ENCODE data around the gene MYL4. TPM values are rescaled to one million over a fixed set of nuclear protein-coding genes. Genes with fewer than 3 reads are reported as not detected.

MYL4 gene
- total and polyA plus RNA-seq, 2 of the 8 experiments (the other 6 are each of a cell fraction or from before 2014, with no cell fraction given) = 0.12 TPM; not detected in 1

DNA sequence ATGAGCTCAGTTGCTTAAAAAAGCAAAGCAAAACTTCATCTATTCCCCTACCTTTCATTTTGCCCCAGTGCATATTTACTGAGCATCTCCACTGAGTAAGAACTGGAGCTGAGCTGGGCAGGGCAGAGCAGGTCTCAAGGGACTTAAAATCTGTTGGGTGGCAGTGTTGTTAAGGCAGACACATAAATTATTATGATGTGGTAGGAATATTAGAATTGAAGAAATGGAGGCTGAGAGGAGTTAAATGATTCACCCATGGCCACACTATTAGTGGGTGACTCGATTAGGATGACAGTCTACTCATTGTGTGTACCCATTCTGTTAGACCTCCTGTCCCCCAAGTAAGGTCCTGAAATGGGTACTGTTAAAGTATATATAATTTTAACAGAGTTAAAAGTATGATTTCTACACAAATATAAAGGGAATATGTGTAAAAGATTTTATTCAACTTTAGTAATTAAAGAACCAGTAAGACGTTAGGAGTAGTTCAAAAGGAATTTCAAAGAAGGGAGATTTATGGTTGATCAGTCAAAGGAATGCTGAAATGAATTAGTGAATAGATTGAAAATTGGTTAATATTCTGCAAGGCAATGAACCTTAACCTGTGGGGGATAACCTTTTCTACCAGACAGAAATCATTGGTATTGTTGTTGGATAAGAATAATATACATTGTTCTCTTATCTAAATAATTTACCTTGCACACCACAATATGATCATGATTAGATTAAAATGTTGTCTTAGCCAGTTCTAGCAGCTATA lies 62.0 kb downstream of the MYL4 start:
- H2BK20ac ChIP-seq (ENCODE audit: low read length) = no peak overlapping the region
- H3K4me1 ChIP-seq (replicated peaks in 1 of 4; ENCODE audit: control insufficient read depth in 3 of 4, insufficient read depth in 4 of 4, low read length in 3 of 4) = peaks cover 1 to 13% (median 7%) of the 10 kb centered on the region in 4 experiments
- H3K18ac ChIP-seq (ENCODE audit: extremely low read depth, low read length) = no peak overlapping the region
- H2BK15ac ChIP-seq (ENCODE audit: low read length) = no peak overlapping the region
- H3K27ac ChIP-seq (ENCODE audit: low read depth, low read length) = no peak overlapping the region
- H4K20me1 ChIP-seq (replicated peaks in 1 of 2; ENCODE audit: control insufficient read depth in 1 of 2, insufficient read depth in 2 of 2, low read length in 2 of 2) = no peaks in the 10 kb centered on the region
- H3K23ac ChIP-seq (ENCODE audit: insufficient read length) = no peak overlapping the region
- H2AK5ac ChIP-seq (ENCODE audit: low read depth, low read length) = no peak overlapping the region
- FAIRE-seq (no peak), DNase-seq (ENCODE audit: low read depth in 1 of 2, low spot score in 2 of 2) (no peak)
- 86% methylated on average over 2 of the region's 2 CpGs; no CpG with 5 or more reads in 1 of the 2 experiments for WGBS, 2 experiments (ENCODE audit: extremely low coverage in 1 of 2, insufficient coverage in 1 of 2, insufficient read length in 1 of 2, insufficient replicate concordance in 2 of 2, low coverage in 1 of 2, low lambda C conversion rate in 2 of 2, missing lambda C conversion rate in 1 of 2)
- H2BK120ac ChIP-seq (replicated peaks; ENCODE audit: low read depth, low read length) = no peak overlapping the region
- H2BK5ac ChIP-seq (ENCODE audit: low read depth, low read length) = no peak overlapping the region
- no peak overlapping the region for H3K4me3 ChIP-seq (ENCODE audit: extremely low read depth in 1 of 4, insufficient read depth in 2 of 4, low read depth in 3 of 4, low read length in 4 of 4)
- H3K27me3 ChIP-seq (replicated peaks in 1 of 4; ENCODE audit: control insufficient read depth in 3 of 4, extremely low read depth in 1 of 4, insufficient read depth in 3 of 4, low read length in 3 of 4) = no peaks in the 10 kb centered on the region
- H3K79me2 ChIP-seq (ENCODE audit: control insufficient read depth in 1 of 2, insufficient read depth in 2 of 2, low read length in 2 of 2) = no peaks in the 10 kb centered on the region
- no peak overlapping the region for H4K91ac ChIP-seq (replicated peaks; ENCODE audit: insufficient read length, low read length)
- H3K4me2 ChIP-seq (ENCODE audit: insufficient read depth in 1 of 2, low read depth in 2 of 2, low read length in 2 of 2) = no peak overlapping the region
- H3K79me1 ChIP-seq (ENCODE audit: low read depth, low read length) = no peaks in the 10 kb centered on the region
- no peak overlapping the region for H3K56ac ChIP-seq (replicated peaks; ENCODE audit: insufficient read length, low read depth, low read length)
- H3K4ac ChIP-seq (replicated peaks; ENCODE audit: insufficient read length, low read depth, low read length) = no peak overlapping the region
- no peak overlapping the region for H3K14ac ChIP-seq (ENCODE audit: insufficient read length)
- ChIA-PET POLR2A (ENCODE audit: partially characterized antibody) (no interaction called here), CTCF (ENCODE audit: partially characterized antibody) (interaction anchor here (0.9 kb wide), 1 partner anchor 30 kb away, joined by 3 read pairs; no protein-coding TSS in a partner anchor)
- no peak overlapping the region for H2AFZ ChIP-seq (ENCODE audit: low read length)
- H4K5ac ChIP-seq (ENCODE audit: insufficient read length, low read depth, low read length) = no peak overlapping the region
- H2BK12ac ChIP-seq (ENCODE audit: low read depth, low read length) = no peak overlapping the region
- H3K23me2 ChIP-seq (ENCODE audit: low read depth, low read length) = no peaks in the 10 kb centered on the region
- H3K36me3 ChIP-seq (ENCODE audit: control insufficient read depth in 2 of 4, insufficient read depth in 4 of 4, low read length in 3 of 4) = no peaks in the 10 kb centered on the region
- H3K9me3 ChIP-seq (ENCODE audit: insufficient read depth in 2 of 2, low read depth in 1 of 2, low read length in 1 of 2) = peaks cover 6% of the 10 kb centered on the region in 2 experiments; a peak in 1 of 4 replicates
- no peak overlapping the region for H3K9ac ChIP-seq (replicated peaks in 1 of 4; ENCODE audit: extremely low read depth in 1 of 4, low read depth in 3 of 4, low read length in 3 of 4)
- H4K8ac ChIP-seq (ENCODE audit: extremely low read depth, insufficient read depth, low read length) = no peak overlapping the region
- TF ChIP-seq SAP30 (IDR thresholded peaks at IDR 0.05; ENCODE audit: insufficient read depth, insufficient replicate concordance, low read length) (no peak), RFX5 (IDR thresholded peaks at IDR 0.05; ENCODE audit: borderline replicate concordance, low read depth, low read length) (no peak), CEBPB (IDR thresholded peaks at IDR 0.05; ENCODE audit: low read depth, low read length) (no peak), POLR2AphosphoS5 (IDR thresholded peaks at IDR 0.05; ENCODE audit: low read depth, low read length) (no peak), SIN3A (conservative IDR thresholded peaks at IDR 0.05 in 1 of 2, IDR thresholded peaks at IDR 0.05 in 1 of 2; ENCODE audit: low read depth in 1 of 2, low read length in 2 of 2) (no peak), CHD2 (IDR thresholded peaks at IDR 0.05; ENCODE audit: low read length) (no peak), TBP (IDR thresholded peaks at IDR 0.05; ENCODE audit: low read depth, low read length) (no peak), MAFK (IDR thresholded peaks at IDR 0.05; ENCODE audit: low read depth, low read length) (no peak), ZNF274 (IDR thresholded peaks at IDR 0.05; ENCODE audit: borderline replicate concordance, extremely low read depth, low read length) (no peak), RBBP5 (IDR thresholded peaks at IDR 0.05; ENCODE audit: borderline replicate concordance, low read depth, low read length) (no peak), CREB1 (IDR thresholded peaks at IDR 0.05) (no peak), GTF2F1 (IDR thresholded peaks at IDR 0.05; ENCODE audit: borderline replicate concordance, low read depth, low read length) (no peak), BACH1 (IDR thresholded peaks at IDR 0.05; ENCODE audit: low read length) (no peak), NANOG (IDR thresholded peaks at IDR 0.05; ENCODE audit: insufficient read depth, low read depth, low read length, poor library complexity, severe bottlenecking) (no peak)
